OCI-LY7 (cell line): ENCODE measurements around the gene HBM. TPM values are rescaled to one million over a fixed set of nuclear protein-coding genes. Genes with fewer than 3 reads are reported as not detected.
"Not testable (repeated sequence)": the region's sequence is repeated elsewhere in the genome, so short reads cannot be mapped to it uniquely, and the experiment has no call there.

Experiments used
- BruUV-seq: library from RNA; stranded (reverse); fragments of 400-500 nt; replicated peaks from 2 replicates; lab custom pipeline; 2021; lab: Mats Ljungman, UMichigan
- CTCF ChIA-PET: fragments of 300-600 bp; sonication (Branson Sonifier 250); formaldehyde crosslinking; loops from one replicate; lab custom pipeline; 2022; ENCODE audit warnings: antibody characterized with exemption; ENCODE audit not compliant: unreplicated experiment; lab: Charles Lee
- POLR2A ChIA-PET: fragments of 300-600 bp; sonication (Branson Sonifier 250); formaldehyde crosslinking; loops from one replicate; lab custom pipeline; 2022; ENCODE audit warnings: antibody characterized with exemption; lab: Charles Lee
- DNase-seq: peaks from one replicate; pipeline ENCODE4 v3.0.0-alpha.2; 2015; ENCODE audit warnings: low spot score
- H2AFZ ChIP-seq: fragments of 200-600 bp; sonication (generic), shearing (Covaris generic); 2 replicates; pipeline ENCODE4 v1.6.1; 2014; ENCODE audit warnings: mild to moderate bottlenecking, antibody characterized with exemption, low read length, moderate library complexity
- H3K27ac ChIP-seq: fragments of 200-600 bp; sonication (generic); 2 replicates; pipeline ENCODE4 v1.5.1; 2014; ENCODE audit warnings: mixed run types, low read depth, mild to moderate bottlenecking, moderate library complexity, low read length, inconsistent platforms; ENCODE audit not compliant: poor library complexity, severe bottlenecking
- H3K36me3 ChIP-seq: fragments of 200-600 bp; sonication (generic); 2 replicates; pipeline ENCODE4 v1.6.1; 2014; ENCODE audit warnings: mild to moderate bottlenecking, antibody characterized with exemption, low read length, moderate library complexity, mixed read lengths; ENCODE audit not compliant: insufficient read depth
- H3K4me1 ChIP-seq: fragments of 200-600 bp; sonication (generic); 2 replicates; pipeline ENCODE4 v1.5.1; 2014; ENCODE audit warnings: mild to moderate bottlenecking, low read length; ENCODE audit not compliant: insufficient read depth, poor library complexity, severe bottlenecking
- H3K4me2 ChIP-seq: fragments of 200-600 bp; sonication (generic); 2 replicates; pipeline ENCODE4 v1.6.1; 2014; ENCODE audit warnings: mild to moderate bottlenecking, low read length
- H3K4me3 ChIP-seq: fragments of 200-600 bp; sonication (generic); 2 replicates; pipeline ENCODE4 v1.5.1; 2014; ENCODE audit warnings: mild to moderate bottlenecking, low read depth, low read length; ENCODE audit not compliant: poor library complexity, severe bottlenecking
- H3K79me2 ChIP-seq: fragments of 200-600 bp; sonication (generic); 2 replicates; pipeline ENCODE4 v1.6.1; 2016; ENCODE audit warnings: low read depth, mild to moderate bottlenecking, low read length, moderate library complexity, mixed read lengths; ENCODE audit not compliant: insufficient read depth
- H3K9me2 ChIP-seq: fragments of 200-600 bp; sonication (generic); 2 replicates; pipeline ENCODE4 v1.6.1; 2016; ENCODE audit warnings: mild to moderate bottlenecking, low read length, mixed read lengths; ENCODE audit not compliant: insufficient read depth
- H3K9me3 ChIP-seq: fragments of 200-600 bp; sonication (generic); 2 replicates; pipeline ENCODE4 v1.6.1; 2014; ENCODE audit warnings: mild to moderate bottlenecking, mixed run types, low read length, mixed read lengths
- H4K20me1 ChIP-seq: fragments of 200-600 bp; sonication (generic); 2 replicates; pipeline ENCODE4 v1.6.1; 2014; ENCODE audit warnings: mild to moderate bottlenecking, antibody characterized with exemption, low read length, moderate library complexity, mixed read lengths; ENCODE audit not compliant: insufficient read depth
- EZH2phosphoT487 ChIP-seq: fragments of 200-600 bp; sonication (generic); IDR thresholded peaks from 2 replicates; pipeline ENCODE4 v1.6.1; 2018; ENCODE audit warnings: low read depth, borderline replicate concordance, mild to moderate bottlenecking, mixed run types, antibody characterized with exemption, low read length, moderate library complexity, mixed read lengths
- intact Hi-C: fragments of 100-400 bp; cut with micrococcal nuclease; formaldehyde crosslinking; loops from one replicate; pipeline ENCODE4 v1.10.0; 2022; ENCODE audit not compliant: unreplicated experiment
- total RNA-seq, 2 experiments: library from RNA; depleted of rRNA in 1 of 2; stranded (reverse); fragments of >200 nt in 1 of 2; shearing (Covaris generic) in 1 of 2; gene quantifications; 2 replicates each; pipeline ENCODE4 v1.2.3, GENCODE V29; 2014 to 2022
- TF ChIP-seq, protein P1 (sequence below): fragments of 200-600 bp; sonication (generic); conservative IDR thresholded peaks from 2 replicates; pipeline ENCODE4 v1.5.1; 2014; ENCODE audit warnings: mild to moderate bottlenecking, antibody characterized with exemption, low read length, moderate library complexity, mixed read lengths

Gene HBM
- total RNA-seq, 2 experiments from 2014 or later: not detected

DNA sequence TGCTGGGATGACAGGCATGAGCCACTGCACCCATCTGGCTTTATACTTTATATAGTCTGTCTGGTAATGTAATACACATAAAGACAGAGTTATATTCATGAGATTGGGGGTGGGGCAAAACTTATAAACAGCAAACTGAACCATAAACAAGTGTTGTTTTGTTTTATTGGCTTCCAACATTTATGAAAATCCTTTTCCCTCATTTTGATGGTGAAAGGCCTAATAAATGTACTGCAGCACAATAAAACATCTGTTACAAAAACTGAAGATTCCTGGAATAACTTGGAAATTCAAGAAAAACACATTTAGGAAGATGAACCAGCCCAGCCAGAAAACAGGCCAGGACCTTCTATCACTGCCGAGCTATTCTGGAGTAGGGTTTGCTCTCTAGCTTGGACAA is 43.4 kb upstream of the HBM start:
- Histone ChIP-seq H3K9me2 (no peaks in the 10 kb centered on the region), H3K4me3 (no peak overlapping the region), H4K20me1 (no peaks in the 10 kb centered on the region; the same call in 1 of the 2 replicates), H3K36me3 (peaks cover 20% of the 10 kb centered on the region), H3K4me1 (no peaks in the 10 kb centered on the region), H3K79me2 (no peaks in the 10 kb centered on the region), H3K9me3 (no peaks in the 10 kb centered on the region), H2AFZ (no peak overlapping the region), H3K27ac (no peak overlapping the region), H3K4me2 (no peak overlapping the region)
- DNase-seq: no peak
- intact Hi-C loops: no loop called here
- ChIA-PET CTCF (no interaction called here), POLR2A (no interaction called here)
- BruUV-seq: no TSS peak
- TF ChIP-seq, protein P1, sequence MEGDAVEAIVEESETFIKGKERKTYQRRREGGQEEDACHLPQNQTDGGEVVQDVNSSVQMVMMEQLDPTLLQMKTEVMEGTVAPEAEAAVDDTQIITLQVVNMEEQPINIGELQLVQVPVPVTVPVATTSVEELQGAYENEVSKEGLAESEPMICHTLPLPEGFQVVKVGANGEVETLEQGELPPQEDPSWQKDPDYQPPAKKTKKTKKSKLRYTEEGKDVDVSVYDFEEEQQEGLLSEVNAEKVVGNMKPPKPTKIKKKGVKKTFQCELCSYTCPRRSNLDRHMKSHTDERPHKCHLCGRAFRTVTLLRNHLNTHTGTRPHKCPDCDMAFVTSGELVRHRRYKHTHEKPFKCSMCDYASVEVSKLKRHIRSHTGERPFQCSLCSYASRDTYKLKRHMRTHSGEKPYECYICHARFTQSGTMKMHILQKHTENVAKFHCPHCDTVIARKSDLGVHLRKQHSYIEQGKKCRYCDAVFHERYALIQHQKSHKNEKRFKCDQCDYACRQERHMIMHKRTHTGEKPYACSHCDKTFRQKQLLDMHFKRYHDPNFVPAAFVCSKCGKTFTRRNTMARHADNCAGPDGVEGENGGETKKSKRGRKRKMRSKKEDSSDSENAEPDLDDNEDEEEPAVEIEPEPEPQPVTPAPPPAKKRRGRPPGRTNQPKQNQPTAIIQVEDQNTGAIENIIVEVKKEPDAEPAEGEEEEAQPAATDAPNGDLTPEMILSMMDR: no peak
- TF ChIP-seq EZH2phosphoT487: no peak

DNA sequence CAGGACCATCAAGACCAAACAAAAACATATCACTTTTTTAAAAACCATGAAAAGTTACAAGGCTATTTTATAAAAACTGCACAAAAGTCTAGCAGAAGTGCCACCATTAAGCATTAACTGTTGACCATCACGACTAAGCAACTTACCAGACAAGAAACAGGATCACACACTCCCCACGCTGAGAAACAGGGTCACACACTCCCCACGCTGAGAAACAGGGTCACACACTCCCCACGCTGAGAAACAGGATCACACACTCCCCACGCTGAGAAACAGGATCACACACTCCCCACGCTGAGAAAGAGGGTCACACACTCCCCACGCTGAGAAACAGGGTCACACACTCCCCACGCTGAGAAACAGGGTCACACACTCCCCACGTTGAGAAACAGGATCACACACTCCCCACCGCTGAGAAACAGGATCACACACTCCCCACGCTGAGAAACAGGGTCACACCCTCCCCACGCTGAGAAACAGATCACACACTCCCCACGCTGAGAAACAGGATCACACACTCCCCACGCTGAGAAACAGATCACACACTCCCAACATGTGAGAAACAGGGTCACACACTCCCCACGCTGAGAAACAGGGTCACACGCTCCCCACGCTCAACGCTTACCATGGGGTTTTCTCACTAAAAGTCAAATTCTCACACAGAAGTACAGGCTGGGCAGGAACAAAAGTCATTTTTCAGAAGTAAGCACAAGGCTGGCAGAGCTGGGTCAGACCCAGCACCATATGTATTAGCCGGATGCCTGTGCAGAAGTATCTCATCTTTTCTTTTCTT is 42.0 kb upstream of the HBM start:
- H4K20me1 ChIP-seq, H3K36me3 ChIP-seq, DNase-seq, H3K4me2 ChIP-seq, H2AFZ ChIP-seq, BruUV-seq, H3K79me2 ChIP-seq, intact Hi-C loops, H3K4me3 ChIP-seq, H3K9me2 ChIP-seq, H3K27ac ChIP-seq, POLR2A ChIA-PET, H3K4me1 ChIP-seq, H3K9me3 ChIP-seq, CTCF ChIA-PET: not testable (repeated sequence)

DNA sequence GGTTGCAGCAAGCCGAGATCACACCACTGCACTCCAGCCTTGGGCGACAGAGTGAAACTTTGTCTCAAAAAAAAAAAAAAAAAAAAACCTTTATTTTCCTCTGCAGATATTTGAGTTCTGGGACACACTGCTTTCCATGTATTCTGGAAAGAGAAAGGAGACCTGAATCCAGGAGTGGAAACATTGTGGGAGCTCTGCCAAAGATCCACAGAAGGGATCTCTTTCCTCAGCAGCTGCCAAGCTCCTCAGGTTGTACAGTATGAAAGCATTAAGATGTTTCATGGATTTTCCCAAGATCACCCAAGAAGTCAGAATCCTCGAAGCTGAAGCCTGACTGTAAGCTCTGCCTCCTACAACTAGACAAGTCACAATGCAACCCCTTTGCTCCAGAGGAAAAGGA is 40.8 kb upstream of the HBM start:
- no TSS peak for BruUV-seq

More for the DNA sequence above, 40.8 kb upstream of the HBM start:
- Histone ChIP-seq H3K9me3 (no peaks in the 10 kb centered on the region), H3K79me2 (no peaks in the 10 kb centered on the region), H3K9me2 (no peaks in the 10 kb centered on the region), H4K20me1 (no peaks in the 10 kb centered on the region; the same call in 1 of the 2 replicates), H3K4me2 (no peak overlapping the region), H3K4me3 (no peak overlapping the region), H3K27ac (no peak overlapping the region), H3K36me3 (peaks cover 14% of the 10 kb centered on the region; the same call in 1 of the 2 replicates), H3K4me1 (no peaks in the 10 kb centered on the region), H2AFZ (no peak overlapping the region)
- POLR2A ChIA-PET: interaction anchor here (0.6 kb wide), 1 partner anchor 47 kb away, joined by 3 read pairs; no protein-coding TSS in a partner anchor
- no peak for DNase-seq
- CTCF ChIA-PET: no interaction called here
- intact Hi-C loops: no loop called here
- TF ChIP-seq EZH2phosphoT487: no peak
- TF ChIP-seq, protein P1: no peak
